HG03520 (cell line): ENCODE measurements around the gene EPB41L4B.
"Not testable (repeated sequence)": the region's sequence is repeated elsewhere in the genome, so short reads cannot be mapped to it uniquely, and the experiment has no call there.

Source experiments
- ATAC-seq: cut with Tn5 transposase; IDR thresholded peaks from one replicate; pipeline ENCODE4 v1.9.1; 2021; ENCODE audit warnings: mild to moderate bottlenecking, moderate library complexity; ENCODE audit not compliant: unreplicated experiment

The EPB41L4B gene

DNA sequence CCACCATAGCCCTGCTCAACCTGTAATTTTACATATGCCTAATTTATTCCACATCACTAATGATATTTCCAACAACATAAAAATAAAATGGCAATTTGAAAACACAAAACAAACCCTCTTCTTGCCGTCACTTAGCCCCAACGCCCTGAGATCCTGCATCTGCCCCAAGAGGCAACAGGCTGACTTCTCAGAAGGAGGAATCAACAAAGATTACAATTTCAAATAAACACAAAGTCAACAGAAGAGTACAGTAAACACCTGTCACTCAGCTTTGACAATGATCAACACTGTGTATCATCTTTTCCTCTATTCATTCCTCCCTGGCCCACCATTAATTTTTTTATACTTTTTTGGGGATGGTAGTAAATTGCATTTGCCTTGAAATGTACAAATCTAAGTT lies 19.8 kb downstream of the EPB41L4B start:
- ATAC-seq, result no peak

DNA sequence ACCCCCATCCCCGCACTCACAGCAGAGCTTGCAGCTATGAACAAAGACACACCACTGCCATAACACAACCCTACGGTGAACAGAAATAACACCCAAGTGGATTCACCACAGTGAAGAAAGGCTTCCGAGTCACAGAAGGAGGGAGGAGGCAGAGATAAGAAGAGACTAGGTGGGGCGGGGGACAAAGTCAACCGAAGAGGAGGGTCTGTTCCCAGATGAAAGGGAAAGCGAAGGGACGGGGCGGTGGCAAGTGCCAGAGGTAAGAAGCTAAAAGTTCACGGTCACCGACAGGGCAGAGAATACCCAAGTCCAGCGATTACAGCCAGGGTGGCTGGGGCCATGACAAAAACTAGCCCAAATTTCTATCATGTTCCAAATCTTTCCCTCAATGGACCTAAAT lies 21.0 kb downstream of the EPB41L4B start:
- no peak for ATAC-seq

- ATAC-seq, result no peak
Observed at GRCh38 chr9:109297899-109298298, 23.0 kb downstream of the EPB41L4B start.

- no peak for ATAC-seq
Observed at GRCh38 chr9:109295221-109296130, 25.4 kb downstream of the EPB41L4B start.

DNA sequence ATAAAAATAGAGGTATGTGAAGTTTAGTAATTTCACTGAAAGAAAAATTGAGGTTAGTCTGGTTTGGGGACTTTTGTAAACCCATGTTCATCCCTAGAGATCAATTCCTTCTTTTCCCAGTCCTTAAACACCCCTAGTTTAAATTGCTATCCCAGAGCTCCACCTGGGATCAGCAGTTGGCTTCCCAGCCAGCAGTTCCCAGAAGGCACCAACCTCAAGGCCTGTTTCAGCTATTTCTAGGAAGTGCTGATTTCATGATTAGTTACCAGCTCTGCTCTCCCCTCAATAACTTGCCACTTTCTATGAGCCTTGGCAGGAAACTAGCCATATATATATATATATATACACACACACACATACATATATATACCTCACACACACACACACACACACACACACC lies 30.5 kb downstream of the EPB41L4B start:
- no peak for ATAC-seq

- no peak for ATAC-seq
Observed at GRCh38 chr9:109289931-109290330, 30.9 kb downstream of the EPB41L4B start.

GRCh38 chr9:109289186-109289585 lies 31.7 kb downstream of the EPB41L4B start:
- ATAC-seq, result no peak

GRCh38 chr9:109286981-109287380 lies 33.9 kb downstream of the EPB41L4B start:
- ATAC-seq, result no peak

DNA sequence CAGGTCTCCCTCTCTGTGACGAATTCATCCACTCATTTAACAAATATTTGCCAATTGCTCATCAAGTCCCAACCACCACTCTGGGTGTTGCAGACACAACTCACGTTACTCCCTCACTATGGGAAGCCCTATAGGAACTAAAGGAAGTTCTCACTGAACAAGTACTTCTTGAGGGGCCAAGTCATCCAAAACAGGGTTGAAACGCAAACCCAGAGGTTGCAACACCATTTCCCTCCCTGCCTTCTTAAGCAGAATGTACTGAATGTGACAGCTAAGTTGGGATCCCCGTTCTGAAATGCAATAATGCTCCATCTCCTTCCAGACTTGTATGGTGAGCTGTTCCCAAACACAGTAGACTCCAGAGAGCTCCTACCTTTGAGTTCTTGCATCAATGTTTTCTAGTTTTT lies 34.3 kb downstream of the EPB41L4B start:
- no peak for ATAC-seq

GRCh38 chr9:109283672-109284071 lies 37.2 kb downstream of the EPB41L4B start:
- ATAC-seq, result not testable (repeated sequence)

DNA sequence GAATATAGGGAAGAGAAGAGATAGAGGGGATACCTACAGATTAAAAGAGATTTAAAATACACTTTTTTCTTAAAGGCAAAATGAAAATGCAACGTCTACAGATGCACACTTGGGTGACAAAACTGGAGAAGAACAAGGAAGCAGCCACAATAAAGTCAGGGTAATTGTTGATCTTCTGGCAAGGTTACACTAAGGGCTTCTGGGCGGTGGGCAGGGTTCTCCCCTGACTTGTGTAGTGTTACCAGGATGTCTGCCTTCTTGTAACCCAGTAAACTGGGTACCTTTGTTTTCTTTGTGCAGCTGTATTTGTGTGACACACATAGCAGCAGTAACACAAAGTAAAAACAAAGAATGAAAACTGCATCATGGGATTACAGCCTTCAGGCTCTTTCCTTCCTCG lies 37.8 kb downstream of the EPB41L4B start:
- ATAC-seq, result no peak

DNA sequence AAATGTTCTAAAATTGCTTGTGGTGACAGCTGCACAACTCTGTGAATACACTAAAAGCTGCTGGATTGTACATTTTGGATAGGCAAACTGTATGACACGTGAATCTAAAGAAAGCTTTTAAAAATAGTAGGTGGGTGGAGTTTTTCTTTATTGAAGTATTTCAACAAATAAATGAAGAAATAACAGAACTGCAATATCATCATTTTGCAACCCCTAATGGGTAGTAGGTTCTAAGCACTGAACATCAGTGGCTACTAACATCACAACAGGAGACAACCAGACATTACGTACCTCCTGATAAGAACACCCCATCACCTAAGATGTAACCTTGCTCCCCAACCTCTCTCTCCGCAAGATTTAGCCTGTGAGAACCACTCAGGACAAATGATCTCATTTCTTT lies 38.6 kb downstream of the EPB41L4B start:
- ATAC-seq, result no peak

GRCh38 chr9:109281518-109281917 lies 39.3 kb downstream of the EPB41L4B start:
- no peak for ATAC-seq

GRCh38 chr9:109278848-109279247 lies 42.0 kb downstream of the EPB41L4B start:
- no peak for ATAC-seq

DNA sequence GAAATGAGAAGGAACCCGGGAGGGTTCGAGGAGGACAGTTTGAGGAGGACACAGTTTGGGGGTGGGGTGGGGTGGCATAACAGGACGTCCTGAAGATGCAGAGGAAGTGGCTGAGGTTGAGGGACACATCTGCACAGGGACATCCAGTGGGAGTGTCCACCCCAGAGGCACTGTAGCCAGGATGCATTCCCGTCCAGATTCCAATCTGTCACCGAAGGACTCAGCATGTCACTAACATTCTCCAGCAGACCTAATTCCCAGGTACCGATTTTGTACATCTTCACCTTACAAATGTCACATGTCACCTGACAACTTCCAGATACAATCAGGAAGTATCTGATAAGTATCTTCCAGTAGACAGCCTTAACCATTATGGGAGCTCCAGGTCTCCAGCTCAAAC lies 42.6 kb downstream of the EPB41L4B start:
- ATAC-seq, result no peak

GRCh38 chr9:109277451-109277850 lies 43.4 kb downstream of the EPB41L4B start:
- no peak for ATAC-seq

DNA sequence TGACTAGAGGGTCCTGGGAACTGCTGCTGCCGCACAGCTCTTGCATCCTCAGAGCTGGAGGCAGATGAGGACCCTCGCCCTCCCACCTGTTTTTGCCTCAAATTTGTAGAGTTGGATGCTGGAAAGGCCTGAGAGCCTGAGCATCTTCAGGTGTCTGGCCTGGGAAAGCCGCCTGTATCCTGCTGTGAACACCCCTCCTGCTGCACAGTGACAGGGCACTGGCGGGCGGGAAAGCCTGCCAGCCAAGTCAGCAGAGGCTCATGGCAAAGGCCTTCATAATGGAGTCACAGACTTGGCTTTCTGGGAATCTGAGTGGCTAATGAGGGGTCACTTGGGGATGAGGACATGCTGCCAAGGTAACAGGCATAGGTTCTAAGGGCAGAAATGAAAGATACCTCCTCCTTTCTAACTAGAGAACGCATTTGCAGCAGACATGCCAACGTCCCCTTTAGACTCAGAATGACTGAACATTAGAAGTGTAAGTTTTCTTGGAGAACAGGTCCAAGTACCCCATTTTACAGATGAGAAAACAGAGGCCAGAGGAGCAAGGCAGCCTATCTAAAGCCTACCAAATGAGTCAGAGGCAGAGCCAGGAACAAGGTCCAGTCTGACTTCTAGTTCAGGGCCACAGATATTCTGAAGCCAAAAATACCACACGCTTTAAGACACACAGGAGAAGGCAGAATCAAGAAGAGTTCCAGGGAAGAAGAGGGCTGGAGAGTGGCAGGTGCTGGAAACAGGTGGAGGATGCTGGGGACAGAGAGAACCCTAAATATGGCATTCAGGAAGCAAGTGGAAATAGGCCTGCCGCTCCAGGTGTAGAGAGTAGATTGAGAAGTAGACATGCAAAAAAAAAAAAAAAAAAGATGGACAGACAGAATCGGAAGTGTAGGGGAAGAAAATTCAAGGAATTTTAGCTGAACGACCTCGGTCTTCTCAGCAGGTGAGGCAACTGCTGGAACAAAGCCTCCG lies 44.1 kb downstream of the EPB41L4B start:
- no peak for ATAC-seq

GRCh38 chr9:109274884-109275730 lies 45.8 kb downstream of the EPB41L4B start:
- no peak for ATAC-seq

DNA sequence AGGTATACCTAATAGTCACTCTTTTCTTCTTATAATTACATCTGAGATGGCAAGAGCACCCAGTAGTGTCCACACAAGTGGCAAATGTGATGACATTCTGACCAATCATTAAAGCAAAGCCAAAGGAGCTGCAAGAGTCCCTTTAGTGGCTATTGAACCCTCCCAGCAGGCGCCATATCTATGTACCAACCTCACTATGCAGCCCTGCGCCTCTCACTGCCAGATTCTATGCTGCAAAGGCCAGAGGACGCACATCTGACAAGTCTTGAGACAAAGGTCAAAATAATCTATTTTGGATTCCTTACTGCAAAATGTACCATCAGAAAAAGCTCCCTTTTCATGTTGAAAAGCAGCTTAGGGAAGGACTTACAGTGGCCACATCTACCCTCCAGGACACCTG lies 47.0 kb downstream of the EPB41L4B start:
- no peak for ATAC-seq

DNA sequence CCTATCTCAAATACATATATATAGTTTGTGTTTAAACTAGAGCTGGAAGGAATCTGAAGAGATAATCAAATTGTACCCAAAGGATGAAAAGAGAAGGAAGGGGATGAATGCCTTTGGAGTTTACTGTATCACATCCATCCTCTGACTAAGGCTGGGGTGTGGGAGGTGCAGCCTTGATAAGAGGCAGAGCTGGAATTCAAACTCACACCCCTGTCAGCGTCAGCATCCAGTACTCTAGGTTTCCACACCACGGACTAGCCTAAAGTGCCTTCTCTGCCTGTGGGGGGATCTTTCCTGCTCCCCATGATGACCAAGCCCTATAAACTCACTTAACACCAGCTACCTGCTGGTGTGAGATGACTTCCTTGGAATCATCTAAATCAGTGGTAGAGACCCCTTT lies 48.1 kb downstream of the EPB41L4B start:
- ATAC-seq, result no peak

DNA sequence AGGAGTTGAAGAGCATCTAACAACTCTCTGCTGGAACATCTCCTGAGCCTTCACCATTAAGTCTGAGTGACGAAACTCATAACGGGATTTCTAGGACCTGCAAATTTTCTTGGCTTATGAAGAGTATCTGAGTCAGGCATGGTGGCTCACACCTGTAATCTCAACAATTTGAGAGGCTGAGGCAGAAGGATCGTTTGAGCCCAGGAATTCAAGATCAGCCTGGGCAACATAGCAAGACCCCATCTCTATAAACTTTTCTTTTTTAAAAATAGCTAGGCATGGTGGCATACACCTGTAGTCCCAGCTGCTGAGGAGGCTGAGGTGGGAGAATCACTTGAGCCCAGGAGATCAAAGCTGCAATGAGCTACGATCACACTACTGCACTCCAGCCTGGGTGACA lies 48.8 kb downstream of the EPB41L4B start:
- ATAC-seq, result no peak
